ENCODE measurements around the gene CTDSPL. TPM values are rescaled to one million over a fixed set of nuclear protein-coding genes. Genes with fewer than 3 reads are reported as not detected.
A peak's percentile ranks its signal among the peaks of the same experiment; 100 is the strongest.

The CTDSPL gene
- total RNA-seq, 1 donor from 2014 or later: 41.5 TPM

DNA sequence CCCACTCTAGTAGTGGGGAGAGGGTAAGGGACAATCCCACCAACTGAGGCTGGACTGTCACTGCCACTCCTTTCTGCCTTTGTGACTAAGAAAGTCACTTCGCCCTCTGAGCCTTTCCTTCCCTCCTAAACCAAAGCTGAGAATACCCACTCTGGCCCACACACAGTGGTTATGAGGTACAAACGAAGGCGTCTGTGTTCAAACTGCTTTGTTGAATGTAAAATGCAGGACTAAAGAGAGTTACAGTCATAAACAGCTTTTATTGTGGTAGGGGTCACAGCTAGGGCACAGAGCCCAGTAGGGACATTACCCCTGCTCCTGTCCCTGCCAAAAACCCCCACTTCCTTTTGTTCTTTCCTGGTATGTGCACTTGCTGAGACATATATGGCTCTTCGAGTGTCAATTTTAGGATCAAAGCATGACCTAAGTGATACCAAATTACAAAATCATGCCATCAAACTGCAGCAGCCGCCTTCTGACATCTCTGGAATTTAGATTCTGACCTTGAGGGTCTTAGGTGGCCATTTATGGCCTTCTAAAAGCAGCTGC is 45.1 kb downstream of the CTDSPL start:
- peaks cover 68% of the 10 kb centered on the region for H3K4me1 Mint-ChIP-seq (ENCODE audit: low read depth)
- H3K27ac Mint-ChIP-seq (ENCODE audit: unreplicated experiment): peak overlapping the region; percentile 97
- TF ChIP-seq, protein P1, sequence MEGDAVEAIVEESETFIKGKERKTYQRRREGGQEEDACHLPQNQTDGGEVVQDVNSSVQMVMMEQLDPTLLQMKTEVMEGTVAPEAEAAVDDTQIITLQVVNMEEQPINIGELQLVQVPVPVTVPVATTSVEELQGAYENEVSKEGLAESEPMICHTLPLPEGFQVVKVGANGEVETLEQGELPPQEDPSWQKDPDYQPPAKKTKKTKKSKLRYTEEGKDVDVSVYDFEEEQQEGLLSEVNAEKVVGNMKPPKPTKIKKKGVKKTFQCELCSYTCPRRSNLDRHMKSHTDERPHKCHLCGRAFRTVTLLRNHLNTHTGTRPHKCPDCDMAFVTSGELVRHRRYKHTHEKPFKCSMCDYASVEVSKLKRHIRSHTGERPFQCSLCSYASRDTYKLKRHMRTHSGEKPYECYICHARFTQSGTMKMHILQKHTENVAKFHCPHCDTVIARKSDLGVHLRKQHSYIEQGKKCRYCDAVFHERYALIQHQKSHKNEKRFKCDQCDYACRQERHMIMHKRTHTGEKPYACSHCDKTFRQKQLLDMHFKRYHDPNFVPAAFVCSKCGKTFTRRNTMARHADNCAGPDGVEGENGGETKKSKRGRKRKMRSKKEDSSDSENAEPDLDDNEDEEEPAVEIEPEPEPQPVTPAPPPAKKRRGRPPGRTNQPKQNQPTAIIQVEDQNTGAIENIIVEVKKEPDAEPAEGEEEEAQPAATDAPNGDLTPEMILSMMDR (IDR thresholded peaks at IDR 0.05): no peak

DNA sequence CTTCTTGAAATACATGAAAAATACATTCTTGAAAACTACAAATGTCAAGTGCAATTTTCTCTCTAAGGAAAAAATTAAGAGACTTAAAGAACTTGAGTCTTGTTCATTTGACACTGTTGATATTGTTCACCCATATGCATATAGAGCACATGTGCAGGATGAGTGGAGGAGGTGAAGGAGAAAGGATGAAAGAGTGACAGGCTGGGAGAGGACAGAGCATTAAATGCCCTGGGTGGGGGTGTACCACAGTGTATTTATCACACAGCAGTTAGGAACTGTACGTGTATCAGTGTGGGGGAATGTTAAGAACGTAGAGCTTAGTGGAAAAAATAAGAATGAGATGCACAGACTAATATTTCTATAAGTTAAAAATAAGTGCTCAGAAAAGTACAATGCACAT is 45.7 kb downstream of the CTDSPL start:
- peaks cover 2% of the 10 kb centered on the region for H3K36me3 Mint-ChIP-seq (ENCODE audit: low read depth)
- H3K4me1 Mint-ChIP-seq (ENCODE audit: low read depth): peaks cover 68% of the 10 kb centered on the region
- TF ChIP-seq, protein P1 (IDR thresholded peaks at IDR 0.05): no peak
- DNase-seq (ENCODE audit: low spot score): no peak
- H3K27ac Mint-ChIP-seq (ENCODE audit: unreplicated experiment): peak overlapping the region; percentile 69
- no peaks in the 10 kb centered on the region for H3K9me3 Mint-ChIP-seq (ENCODE audit: low read depth)
- H3K27me3 Mint-ChIP-seq (ENCODE audit: low read depth): no peaks in the 10 kb centered on the region
- no peak overlapping the region for H3K4me3 Mint-ChIP-seq (ENCODE audit: unreplicated experiment)

More for the DNA sequence above, 45.1 kb downstream of the CTDSPL start:
- Mint-ChIP-seq H3K9me3 (ENCODE audit: low read depth) (no peaks in the 10 kb centered on the region), H3K27me3 (ENCODE audit: low read depth) (no peaks in the 10 kb centered on the region), H3K36me3 (ENCODE audit: low read depth) (no peaks in the 10 kb centered on the region), H3K4me3 (ENCODE audit: unreplicated experiment) (peak overlapping the region; percentile 26)
- DNase-seq (ENCODE audit: low spot score): no peak

DNA sequence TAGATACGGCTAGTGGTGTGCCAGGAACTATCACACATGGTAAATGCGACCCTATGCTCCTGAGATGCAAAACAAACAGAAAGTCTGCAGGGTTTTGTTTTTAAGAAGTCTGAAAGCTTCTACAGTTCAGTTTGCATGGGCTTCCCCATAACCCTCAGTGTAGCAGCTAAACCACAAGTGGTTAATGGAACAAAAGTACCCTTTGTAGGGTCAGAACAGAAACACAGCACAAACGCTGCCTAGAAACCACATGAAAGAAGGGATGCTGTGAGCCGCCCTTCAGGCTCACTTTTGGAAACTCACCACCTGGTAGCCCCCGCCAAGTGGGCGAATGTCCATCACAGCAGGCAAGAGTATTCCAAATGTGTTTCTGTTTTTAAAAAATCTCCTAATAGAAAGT is 46.2 kb downstream of the CTDSPL start:
- H3K9me3 Mint-ChIP-seq (ENCODE audit: low read depth): no peaks in the 10 kb centered on the region

DNA sequence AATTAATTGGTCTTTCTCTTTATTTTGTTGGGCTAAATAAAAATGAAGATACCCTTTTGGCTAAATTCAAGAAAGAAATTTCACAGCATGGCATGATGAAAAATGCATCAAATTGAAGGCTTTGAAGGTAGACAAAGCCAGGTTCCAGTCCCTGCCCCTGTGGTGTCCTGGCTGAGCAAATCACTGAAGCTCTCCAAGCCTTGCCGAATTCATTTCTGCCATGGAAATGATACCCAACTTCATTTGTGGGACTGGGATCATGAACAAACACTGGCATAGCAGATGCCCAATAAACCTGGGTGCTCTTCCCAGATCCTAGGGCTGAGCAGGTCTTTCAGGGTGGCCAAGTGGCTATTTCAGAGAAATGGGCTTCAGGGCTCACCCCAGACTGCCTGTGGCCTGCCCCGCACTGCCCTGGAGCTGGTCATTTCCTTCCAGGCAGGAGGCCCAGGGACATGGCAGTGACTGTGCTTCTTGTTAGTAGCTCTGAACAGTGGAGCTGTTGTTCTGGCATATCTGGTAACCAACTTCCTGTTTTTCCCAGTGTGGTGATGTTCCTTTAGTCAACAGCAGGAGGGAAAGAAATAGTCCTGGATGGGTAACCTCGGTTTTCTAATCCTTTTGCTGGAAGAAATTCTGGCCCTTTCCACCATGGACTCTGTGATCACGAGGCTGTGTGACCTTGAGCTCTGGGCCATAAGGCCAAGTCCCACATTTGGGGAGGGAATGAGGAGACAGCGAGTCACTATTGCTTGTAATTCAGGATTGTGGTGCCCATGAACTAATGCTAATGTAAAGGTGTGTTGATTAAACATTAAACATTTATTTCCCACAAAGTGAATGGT is 47.6 kb downstream of the CTDSPL start:
- no peak for DNase-seq (ENCODE audit: low spot score)
- Mint-ChIP-seq H3K27ac (ENCODE audit: unreplicated experiment) (no peak overlapping the region), H3K4me3 (ENCODE audit: unreplicated experiment) (no peak overlapping the region), H3K27me3 (ENCODE audit: low read depth) (no peaks in the 10 kb centered on the region), H3K36me3 (ENCODE audit: low read depth) (peaks cover 3% of the 10 kb centered on the region), H3K4me1 (ENCODE audit: low read depth) (peaks cover 51% of the 10 kb centered on the region), H3K9me3 (ENCODE audit: low read depth) (no peaks in the 10 kb centered on the region)
- TF ChIP-seq, protein P1 (IDR thresholded peaks at IDR 0.05): no peak

More for the DNA sequence above, 46.2 kb downstream of the CTDSPL start:
- no peak for DNase-seq (ENCODE audit: low spot score)
- Mint-ChIP-seq H3K4me3 (ENCODE audit: unreplicated experiment) (no peak overlapping the region), H3K36me3 (ENCODE audit: low read depth) (peaks cover 3% of the 10 kb centered on the region), H3K27me3 (ENCODE audit: low read depth) (no peaks in the 10 kb centered on the region), H3K4me1 (ENCODE audit: low read depth) (peaks cover 64% of the 10 kb centered on the region), H3K27ac (ENCODE audit: unreplicated experiment) (no peak overlapping the region)
- TF ChIP-seq, protein P1 (IDR thresholded peaks at IDR 0.05): no peak

DNA sequence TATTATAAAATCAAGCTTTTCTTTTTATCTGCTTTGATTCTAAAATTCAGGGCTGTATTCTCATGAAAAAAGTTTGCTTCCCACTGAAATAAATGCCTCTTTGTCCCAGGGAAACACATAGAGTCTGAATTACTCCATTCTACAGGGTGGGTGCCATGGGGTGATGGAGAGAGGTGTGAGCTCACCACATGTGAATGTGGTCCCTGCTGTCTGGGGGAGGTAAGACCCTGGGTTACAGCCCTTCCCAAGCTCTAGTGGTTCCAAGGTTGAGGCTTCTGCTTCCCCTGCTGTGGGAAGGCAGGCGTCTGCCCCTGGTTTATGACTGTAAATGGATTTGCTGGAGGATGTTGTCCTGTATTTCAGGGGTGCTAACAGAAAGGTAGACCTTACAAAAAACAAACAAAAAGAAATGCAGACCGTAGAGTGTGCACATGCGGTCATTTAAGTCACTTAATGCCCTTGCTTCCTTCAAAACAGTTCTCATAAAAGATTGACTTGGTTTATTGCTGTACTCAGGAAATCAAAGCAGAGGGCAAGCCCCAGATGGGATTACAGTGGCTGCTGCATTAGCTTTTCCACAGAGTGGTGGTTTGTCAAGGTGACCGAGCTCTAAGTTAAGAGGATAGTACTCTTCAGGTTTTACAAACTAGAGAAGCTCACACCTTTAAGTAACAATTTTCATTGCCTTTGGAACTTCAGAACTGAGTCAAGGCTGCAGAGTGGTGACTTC is 49.2 kb downstream of the CTDSPL start:
- peaks cover 36% of the 10 kb centered on the region for H3K4me1 Mint-ChIP-seq (ENCODE audit: low read depth)
- TF ChIP-seq, protein P1 (IDR thresholded peaks at IDR 0.05): no peak
- no peak for DNase-seq (ENCODE audit: low spot score)
- peaks cover 5% of the 10 kb centered on the region for H3K9me3 Mint-ChIP-seq (ENCODE audit: low read depth)
- H3K27me3 Mint-ChIP-seq (ENCODE audit: low read depth): no peaks in the 10 kb centered on the region
- peaks cover 5% of the 10 kb centered on the region for H3K36me3 Mint-ChIP-seq (ENCODE audit: low read depth)
- no peak overlapping the region for H3K4me3 Mint-ChIP-seq (ENCODE audit: unreplicated experiment)
- H3K27ac Mint-ChIP-seq (ENCODE audit: unreplicated experiment): no peak overlapping the region

Measured in chondrocyte (in vitro differentiated cells).